K562 (cell line): ENCODE data around the gene ACACB. TPM values are rescaled to one million over a fixed set of nuclear protein-coding genes. Genes with fewer than 3 reads are reported as not detected.
A peak's percentile ranks its signal among the peaks of the same experiment; 100 is the strongest.

Experiments used
- CBFA2T3 ChIP-seq: fragments of 450-650 bp; IDR thresholded peaks from 2 replicates; pipeline ENCODE4 v1.6.1; 2017
- CEBPG ChIP-seq, 3 experiments: fragments of 200-800 bp in 1 of 3; sonication (Bioruptor generic) in 1 of 3; sonication (generic) in 1 of 3; formaldehyde crosslinking in 1 of 3; IDR thresholded peaks in 2 of 3; conservative IDR thresholded peaks in 1 of 3; 2 replicates each; pipeline versions ENCODE4 v1.6.1 to v1.8.0; 2016 to 2022; ENCODE audit warnings: missing compliant biosample characterization in 2 of 3, missing genetic modification characterization in 2 of 3, mild to moderate bottlenecking in 1 of 3, missing genetic modification reagents in 1 of 3
- CHD4 ChIP-seq: fragments of 200-600 bp; sonication (generic); IDR thresholded peaks from 3 replicates; pipeline ENCODE4 v1.6.1; 2012; ENCODE audit warnings: low read depth, mild to moderate bottlenecking, mixed read lengths, low read length, inconsistent platforms; ENCODE audit not compliant: insufficient read depth, insufficient replicate concordance, poor library complexity, severe bottlenecking
- HDGF ChIP-seq: fragments of 450-650 bp; IDR thresholded peaks from 2 replicates; pipeline ENCODE4 v1.6.1; 2016
- NR2C2 ChIP-seq, 2 experiments: fragments of 200-800 bp in 1 of 2; sonication (Bioruptor generic) in 1 of 2; sonication (generic) in 1 of 2; formaldehyde crosslinking in 1 of 2; IDR thresholded peaks; 2 replicates each; pipeline versions ENCODE4 v1.6.1 to v1.8.0; 2016 to 2022; ENCODE audit warnings: mild to moderate bottlenecking in 1 of 2, missing compliant biosample characterization in 1 of 2, missing genetic modification characterization in 1 of 2, missing genetic modification reagents in 1 of 2
- NR2F6 ChIP-seq: fragments of 450-650 bp; formaldehyde crosslinking; IDR thresholded peaks from 2 replicates; pipeline ENCODE4 v1.4.0; 2020; ENCODE audit warnings: mild to moderate bottlenecking
- OTX1 ChIP-seq: fragments of 450-650 bp; formaldehyde crosslinking; IDR thresholded peaks from 2 replicates; pipeline ENCODE4 v1.4.0; 2022; ENCODE audit warnings: mild to moderate bottlenecking
- RFX7 ChIP-seq: fragments of 250-450 bp; sonication (Bioruptor Pico); IDR thresholded peaks from 2 replicates; pipeline ENCODE4 v1.5.1; 2021; ENCODE audit warnings: mild to moderate bottlenecking
- SMARCA4 ChIP-seq: fragments of 450-650 bp; IDR thresholded peaks from 2 replicates; pipeline ENCODE4 v1.6.1; 2016
- SOX6 ChIP-seq: fragments of 450-650 bp; IDR thresholded peaks from 2 replicates; pipeline ENCODE4 v1.6.1; 2014; ENCODE audit warnings: mild to moderate bottlenecking
- SUPT5H ChIP-seq: fragments of 450-650 bp; IDR thresholded peaks from 2 replicates; pipeline ENCODE4 v1.6.1; 2016
- TEAD4 ChIP-seq, 2 experiments: sonication (generic) in 1 of 2; formaldehyde crosslinking in 1 of 2; IDR thresholded peaks; 2 replicates each; pipeline versions ENCODE4 v1.6.1 to v1.8.0; 2012 to 2022; ENCODE audit warnings: borderline replicate concordance in 1 of 2, inconsistent platforms in 1 of 2, low read length in 1 of 2, mild to moderate bottlenecking in 1 of 2, missing genetic modification reagents in 1 of 2
- ZNF311 ChIP-seq: fragments of 250-450 bp; sonication (Bioruptor Pico); IDR thresholded peaks from 2 replicates; pipeline ENCODE4 v1.4.0; 2020; ENCODE audit warnings: mild to moderate bottlenecking, moderate library complexity
- ZNF57 ChIP-seq: fragments of 450-650 bp; formaldehyde crosslinking; IDR thresholded peaks from 2 replicates; pipeline ENCODE4 v1.4.0; 2020; ENCODE audit warnings: mild to moderate bottlenecking, moderate library complexity
- ZNF830 ChIP-seq: fragments of 250-450 bp; sonication (Bioruptor Pico); IDR thresholded peaks from 2 replicates; pipeline ENCODE4 v1.5.0; 2021; ENCODE audit warnings: mild to moderate bottlenecking
- polyA plus RNA-seq, 8 experiments: library from polyadenylated mRNA; depleted of rRNA in 4 of 8; stranded (reverse) in 5 of 8; unstranded in 3 of 8; fragments of >200 nt; fragmentation: Nextera tagmentation in 2 of 8; fragmentation: Illumina TruSeq in 1 of 8; extraction: Ambion mirVana in 2 of 8; extraction: Trizol in 1 of 8; gene quantifications; 2 replicates each; pipeline versions ENCODE4 v1.2.1 to v1.2.3, GENCODE V29; 2011 to 2014; ENCODE audit warnings: inconsistent platforms in 1 of 8, missing spikeins in 1 of 8
- total RNA-seq, 7 experiments: library from RNA; depleted of rRNA in 6 of 7; stranded (reverse); fragments of >200 nt in 6 of 7; fragmentation: Illumina TruSeq in 2 of 7; extraction: Trizol in 2 of 7; gene quantifications; 2 replicates each; pipeline versions ENCODE4 v1.2.1 to v1.2.3, GENCODE V29; 2011 to 2021; ENCODE audit warnings: low replicate concordance in 1 of 7
- TF ChIP-seq, protein P1 (sequence below): fragments of 150-350 bp; IDR thresholded peaks from 2 replicates; pipeline ENCODE4 v1.6.1; 2014; ENCODE audit warnings: low read depth, mild to moderate bottlenecking, low read length, borderline replicate concordance
- TF ChIP-seq, protein P2 (sequence below): sonication (generic); formaldehyde crosslinking; IDR thresholded peaks from 2 replicates; pipeline ENCODE4 v1.8.0; 2022; ENCODE audit warnings: mild to moderate bottlenecking, missing genetic modification reagents
- TF ChIP-seq, protein P3 (sequence below): fragments of 250-450 bp; sonication (Bioruptor Pico); IDR thresholded peaks from 2 replicates; pipeline ENCODE4 v1.8.0; 2021; ENCODE audit warnings: moderate library complexity, mild to moderate bottlenecking, inconsistent platforms
- TF ChIP-seq, protein P4 (sequence below), 2 experiments: IDR thresholded peaks; 2 replicates each; pipeline ENCODE4 v1.6.1; 2011; ENCODE audit warnings: borderline replicate concordance in 1 of 2, control low read depth in 1 of 2, low read depth in 1 of 2, low read length in 1 of 2, mild to moderate bottlenecking in 1 of 2, mixed read lengths in 1 of 2, moderate library complexity in 1 of 2; ENCODE audit not compliant: insufficient read depth in 1 of 2, insufficient read length in 1 of 2, poor library complexity in 1 of 2, severe bottlenecking in 1 of 2; ENCODE audit errors: extremely low read depth in 1 of 2
- TF ChIP-seq, protein P5 (sequence below), 2 experiments: fragments of 250-450 bp in 1 of 2; fragments of 450-650 bp in 1 of 2; sonication (Bioruptor Pico) in 1 of 2; IDR thresholded peaks; 2 replicates each; pipeline versions ENCODE4 v1.6.1 to v1.8.0; 2016 to 2021; ENCODE audit warnings: mild to moderate bottlenecking in 2 of 2, moderate library complexity in 2 of 2, missing compliant biosample characterization in 1 of 2, missing genetic modification characterization in 1 of 2

The ACACB gene
- total and polyA plus RNA-seq, 9 of the 15 experiments (the other 6 are each of a cell fraction or from before 2014, with no cell fraction given): 0.10 to 2.5 (median 0.83) TPM

DNA sequence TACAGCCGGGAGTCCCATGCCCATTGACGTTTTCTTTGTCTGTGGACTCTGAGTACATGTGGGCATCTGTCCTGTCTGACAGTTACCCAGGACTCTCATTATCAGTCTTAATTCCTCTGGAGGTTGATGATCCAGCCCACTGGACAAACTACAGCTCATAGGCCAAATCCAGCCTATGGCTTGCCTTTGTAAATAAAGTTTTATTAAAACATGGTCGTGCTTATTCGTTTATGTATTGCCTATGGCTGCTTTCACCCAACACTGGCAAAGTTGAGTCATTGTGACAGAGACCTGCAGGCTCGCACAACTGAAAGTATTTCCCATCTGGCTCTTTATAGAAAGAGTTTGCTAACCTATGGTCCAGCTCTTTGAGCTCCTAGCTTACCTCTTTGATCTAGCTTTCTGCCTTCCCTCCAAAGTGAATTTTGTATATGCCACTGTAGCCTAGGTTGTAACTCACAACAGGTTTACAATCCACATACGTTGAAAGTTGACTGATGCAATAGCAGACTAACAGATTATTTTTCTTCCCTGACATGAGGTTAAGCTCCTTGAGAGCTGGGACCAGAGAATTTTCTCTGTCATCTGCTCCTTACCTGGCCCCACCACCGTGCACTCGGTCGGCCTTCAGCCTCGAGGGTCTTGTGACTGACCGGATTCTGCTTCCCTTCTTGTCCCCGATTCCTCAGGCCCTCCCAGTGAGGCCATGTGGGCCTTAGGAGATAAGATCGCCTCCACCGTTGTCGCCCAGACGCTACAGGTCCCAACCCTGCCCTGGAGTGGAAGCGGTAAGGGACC lies 57.3 kb downstream of the ACACB start (continued):
- TF ChIP-seq TEAD4 (IDR thresholded peaks at IDR 0.05; ENCODE audit: low read length) (0 out of 2 replicates have a peak, but pooled peaks have one; percentile 11), TEAD4 (CRISPR knock-in tag; IDR thresholded peaks at IDR 0.05; ENCODE audit: borderline replicate concordance) (no peak), SUPT5H (no peak), OTX1 (CRISPR knock-in tag) (0 out of 2 replicates have a peak, but pooled peaks have one; percentile 32), ZNF57 (CRISPR knock-in tag) (no peak), HDGF (no peak), CBFA2T3 (no peak), SOX6 (no peak), CHD4 (no peak), ZNF311 (CRISPR knock-in tag) (peak; percentile 73; the same call in 1 of the 2 replicates), RFX7 (CRISPR knock-in tag) (no peak), NR2F6 (CRISPR knock-in tag) (no peak), NR2C2 (CRISPR knock-in tag; IDR thresholded peaks at IDR 0.05) (no peak), NR2C2 (tag; IDR thresholded peaks at IDR 0.05) (peak; percentile 64; the same call in 1 of the 2 replicates), SMARCA4 (no peak), CEBPG (CRISPR knock-in tag; IDR thresholded peaks at IDR 0.05) (peak; percentile 86), CEBPG (tag; conservative IDR thresholded peaks at IDR 0.05 in 1 of 2, IDR thresholded peaks at IDR 0.05 in 1 of 2) (peak; percentile 87 to 95), ZNF830 (CRISPR knock-in tag) (peak; percentile 88; the same call in 1 of the 2 replicates)
- TF ChIP-seq, protein P1, sequence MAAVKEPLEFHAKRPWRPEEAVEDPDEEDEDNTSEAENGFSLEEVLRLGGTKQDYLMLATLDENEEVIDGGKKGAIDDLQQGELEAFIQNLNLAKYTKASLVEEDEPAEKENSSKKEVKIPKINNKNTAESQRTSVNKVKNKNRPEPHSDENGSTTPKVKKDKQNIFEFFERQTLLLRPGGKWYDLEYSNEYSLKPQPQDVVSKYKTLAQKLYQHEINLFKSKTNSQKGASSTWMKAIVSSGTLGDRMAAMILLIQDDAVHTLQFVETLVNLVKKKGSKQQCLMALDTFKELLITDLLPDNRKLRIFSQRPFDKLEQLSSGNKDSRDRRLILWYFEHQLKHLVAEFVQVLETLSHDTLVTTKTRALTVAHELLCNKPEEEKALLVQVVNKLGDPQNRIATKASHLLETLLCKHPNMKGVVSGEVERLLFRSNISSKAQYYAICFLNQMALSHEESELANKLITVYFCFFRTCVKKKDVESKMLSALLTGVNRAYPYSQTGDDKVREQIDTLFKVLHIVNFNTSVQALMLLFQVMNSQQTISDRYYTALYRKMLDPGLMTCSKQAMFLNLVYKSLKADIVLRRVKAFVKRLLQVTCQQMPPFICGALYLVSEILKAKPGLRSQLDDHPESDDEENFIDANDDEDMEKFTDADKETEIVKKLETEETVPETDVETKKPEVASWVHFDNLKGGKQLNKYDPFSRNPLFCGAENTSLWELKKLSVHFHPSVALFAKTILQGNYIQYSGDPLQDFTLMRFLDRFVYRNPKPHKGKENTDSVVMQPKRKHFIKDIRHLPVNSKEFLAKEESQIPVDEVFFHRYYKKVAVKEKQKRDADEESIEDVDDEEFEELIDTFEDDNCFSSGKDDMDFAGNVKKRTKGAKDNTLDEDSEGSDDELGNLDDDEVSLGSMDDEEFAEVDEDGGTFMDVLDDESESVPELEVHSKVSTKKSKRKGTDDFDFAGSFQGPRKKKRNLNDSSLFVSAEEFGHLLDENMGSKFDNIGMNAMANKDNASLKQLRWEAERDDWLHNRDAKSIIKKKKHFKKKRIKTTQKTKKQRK: no peak
- TF ChIP-seq, protein P2, sequence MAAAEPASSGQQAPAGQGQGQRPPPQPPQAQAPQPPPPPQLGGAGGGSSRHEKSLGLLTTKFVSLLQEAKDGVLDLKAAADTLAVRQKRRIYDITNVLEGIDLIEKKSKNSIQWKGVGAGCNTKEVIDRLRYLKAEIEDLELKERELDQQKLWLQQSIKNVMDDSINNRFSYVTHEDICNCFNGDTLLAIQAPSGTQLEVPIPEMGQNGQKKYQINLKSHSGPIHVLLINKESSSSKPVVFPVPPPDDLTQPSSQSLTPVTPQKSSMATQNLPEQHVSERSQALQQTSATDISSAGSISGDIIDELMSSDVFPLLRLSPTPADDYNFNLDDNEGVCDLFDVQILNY: no peak
- TF ChIP-seq, protein P3, sequence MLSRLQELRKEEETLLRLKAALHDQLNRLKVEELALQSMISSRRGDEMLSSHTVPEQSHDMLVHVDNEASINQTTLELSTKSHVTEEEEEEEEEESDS: no peak
- TF ChIP-seq, protein P4, sequence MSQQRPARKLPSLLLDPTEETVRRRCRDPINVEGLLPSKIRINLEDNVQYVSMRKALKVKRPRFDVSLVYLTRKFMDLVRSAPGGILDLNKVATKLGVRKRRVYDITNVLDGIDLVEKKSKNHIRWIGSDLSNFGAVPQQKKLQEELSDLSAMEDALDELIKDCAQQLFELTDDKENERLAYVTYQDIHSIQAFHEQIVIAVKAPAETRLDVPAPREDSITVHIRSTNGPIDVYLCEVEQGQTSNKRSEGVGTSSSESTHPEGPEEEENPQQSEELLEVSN (IDR thresholded peaks at IDR 0.05; ENCODE audit: borderline replicate concordance in 1 of 2, extremely low read depth in 1 of 2, insufficient read depth in 1 of 2, insufficient read length in 1 of 2, low read depth in 1 of 2, low read length in 1 of 2, poor library complexity in 1 of 2, severe bottlenecking in 1 of 2): peak; percentile 18 to 37
- TF ChIP-seq, protein P5, sequence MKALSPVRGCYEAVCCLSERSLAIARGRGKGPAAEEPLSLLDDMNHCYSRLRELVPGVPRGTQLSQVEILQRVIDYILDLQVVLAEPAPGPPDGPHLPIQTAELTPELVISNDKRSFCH (CRISPR knock-in tag; IDR thresholded peaks at IDR 0.05): no peak
- TF ChIP-seq, protein P5 (tag; IDR thresholded peaks at IDR 0.05): no peak
